A549 (cell line): ENCODE data around the gene ATOSA. TPM values are rescaled to one million over a fixed set of nuclear protein-coding genes. Genes with fewer than 3 reads are reported as not detected.

Experiments used
- ATAC-seq, 2 experiments: fragments of 200-7000 bp in 1 of 2; fragments of >200 bp in 1 of 2; cut with Nextera tagmentation in 1 of 2; cut with Tn5 transposase in 1 of 2; 3 replicates each; pipeline versions ENCODE4 v1.8.0 to v1.9.1; 2018 to 2020; ENCODE audit warnings: mild to moderate bottlenecking in 1 of 2, moderate library complexity in 1 of 2
- CTCF ChIA-PET: fragments of 300-600 bp; sonication (Branson Sonifier 250); formaldehyde crosslinking; extraction: SDS; loops from one replicate; lab custom pipeline; 2021; ENCODE audit warnings: antibody characterized with exemption, inconsistent platforms; lab: Yijun Ruan, JAX
- POLR2A ChIA-PET: fragments of 350-600 bp; formaldehyde crosslinking; extraction: SDS; loops from one replicate; lab custom pipeline; 2021; ENCODE audit warnings: antibody characterized with exemption, inconsistent platforms; lab: Yijun Ruan, JAX
- DNase-seq, 2 experiments: peaks; one replicate each; pipeline versions ENCODE4 v3.0.0 to v3.0.0-alpha.2; 2011 to 2016; ENCODE audit warnings: low read depth in 1 of 2, low spot score in 1 of 2
- FAIRE-seq: peaks from 2 replicates; lab custom pipeline; 2011; peaks lifted over from hg19 to GRCh38; lab: Jason Lieb, UNC
- H3K27ac ChIP-seq, 2 experiments: fragments of >200 bp; sonication (Bioruptor Twin); formaldehyde crosslinking; 3 replicates each; pipeline ENCODE4 v1.5.1; 2016 to 2017
- H3K4me1 ChIP-seq: fragments of >200 bp; sonication (Bioruptor Twin); formaldehyde crosslinking; 3 replicates; pipeline ENCODE4 v1.6.1; 2016
- H3K4me2 ChIP-seq: fragments of >200 bp; sonication (Bioruptor Twin); formaldehyde crosslinking; 3 replicates; pipeline ENCODE4 v1.6.1; 2016
- H3K4me3 ChIP-seq: fragments of >200 bp; sonication (Bioruptor Twin); formaldehyde crosslinking; 3 replicates; pipeline ENCODE4 v1.5.1; 2016
- H3K9me3 ChIP-seq: fragments of >200 bp; sonication (Bioruptor Twin); formaldehyde crosslinking; 3 replicates; pipeline ENCODE4 v1.6.1; 2016
- CBX2 ChIP-seq: fragments of 200-600 bp; sonication (generic); IDR thresholded peaks from 2 replicates; pipeline ENCODE4 v1.6.1; 2016; ENCODE audit warnings: low read depth, mild to moderate bottlenecking, borderline replicate concordance
- CHD2 ChIP-seq: fragments of 150-350 bp; IDR thresholded peaks from 2 replicates; pipeline ENCODE4 v1.6.1; 2014; ENCODE audit warnings: low read length; ENCODE audit not compliant: partially characterized antibody
- CHD4 ChIP-seq: fragments of 200-600 bp; sonication (generic); IDR thresholded peaks from 2 replicates; pipeline ENCODE4 v1.6.1; 2016; ENCODE audit warnings: antibody characterized with exemption, mild to moderate bottlenecking, borderline replicate concordance
- CTCF ChIP-seq: fragments of >200 bp; sonication (Bioruptor Twin); formaldehyde crosslinking; IDR thresholded peaks from 3 replicates; pipeline ENCODE4 v1.5.1; 2016
- ESRRA ChIP-seq: fragments of 150-350 bp; IDR thresholded peaks from 2 replicates; pipeline ENCODE4 v1.6.1; 2014; ENCODE audit warnings: mild to moderate bottlenecking, low read length, borderline replicate concordance
- FOSB ChIP-seq: fragments of 250-450 bp; sonication (Bioruptor Pico); IDR thresholded peaks from 2 replicates; pipeline ENCODE4 v1.5.0; 2020; ENCODE audit warnings: mild to moderate bottlenecking, moderate library complexity
- FOSL2 ChIP-seq, 2 experiments: fragments of 450-650 bp in 1 of 2; fragments of >200 bp in 1 of 2; sonication (Bioruptor Twin) in 1 of 2; formaldehyde crosslinking; IDR thresholded peaks; 2 replicates each; pipeline versions ENCODE4 v1.5.0 to v1.6.1; 2016 to 2020; ENCODE audit warnings: mild to moderate bottlenecking in 1 of 2, moderate library complexity in 1 of 2
- FOXS1 ChIP-seq: fragments of 250-450 bp; sonication (Bioruptor Pico); IDR thresholded peaks from 2 replicates; pipeline ENCODE4 v1.5.0; 2020; ENCODE audit warnings: mild to moderate bottlenecking, moderate library complexity
- GATA3 ChIP-seq: IDR thresholded peaks from 2 replicates; pipeline ENCODE4 v1.6.1; 2012; ENCODE audit warnings: borderline replicate concordance
- HEYL ChIP-seq: fragments of 250-450 bp; sonication (Bioruptor Pico); IDR thresholded peaks from 2 replicates; pipeline ENCODE4 v1.8.0; 2021; ENCODE audit warnings: mild to moderate bottlenecking, moderate library complexity
- HMGXB4 ChIP-seq: fragments of 250-450 bp; sonication (Bioruptor Pico); IDR thresholded peaks from 2 replicates; pipeline ENCODE4 v1.5.0; 2021; ENCODE audit warnings: mild to moderate bottlenecking, moderate library complexity, borderline replicate concordance
- HOXB13 ChIP-seq: fragments of 250-450 bp; sonication (Bioruptor Pico); IDR thresholded peaks from 2 replicates; pipeline ENCODE4 v1.5.0; 2020; ENCODE audit warnings: low read depth, mild to moderate bottlenecking, moderate library complexity
- HOXB5 ChIP-seq: fragments of 250-450 bp; sonication (Bioruptor Pico); IDR thresholded peaks from 2 replicates; pipeline ENCODE4 v1.5.0; 2020; ENCODE audit warnings: mild to moderate bottlenecking, moderate library complexity
- JUNB ChIP-seq: fragments of >200 bp; sonication (Bioruptor Twin); formaldehyde crosslinking; IDR thresholded peaks from 2 replicates; pipeline ENCODE4 v1.6.1; 2016
- KDM1A ChIP-seq: fragments of 200-600 bp; sonication (generic); IDR thresholded peaks from 2 replicates; pipeline ENCODE4 v1.6.1; 2016; ENCODE audit warnings: low read depth, mild to moderate bottlenecking
- KDM5A ChIP-seq: fragments of 200-600 bp; sonication (generic); IDR thresholded peaks from 2 replicates; pipeline ENCODE4 v1.6.1; 2016; ENCODE audit warnings: antibody characterized with exemption, mild to moderate bottlenecking
- MAZ ChIP-seq: fragments of 150-350 bp; IDR thresholded peaks from 2 replicates; pipeline ENCODE4 v1.6.1; 2014; ENCODE audit warnings: antibody characterized with exemption, low read depth, low read length, borderline replicate concordance
- NR3C1 ChIP-seq: fragments of >200 bp; sonication (Bioruptor Twin); formaldehyde crosslinking; IDR thresholded peaks from 3 replicates; pipeline ENCODE4 v1.6.1; 2017
- POLR2A ChIP-seq: IDR thresholded peaks from 2 replicates; pipeline ENCODE4 v1.6.1; 2012; ENCODE audit warnings: mild to moderate bottlenecking, low read length
- POLR2AphosphoS2 ChIP-seq: conservative IDR thresholded peaks from 2 replicates; pipeline ENCODE4 v1.6.1; 2012; ENCODE audit warnings: low read length, improper control_type of control experiment, inconsistent platforms
- RAD21 ChIP-seq, 2 experiments: fragments of >200 bp in 1 of 2; sonication (Bioruptor Twin) in 1 of 2; formaldehyde crosslinking in 1 of 2; IDR thresholded peaks in 1 of 2; conservative IDR thresholded peaks in 1 of 2; 2 replicates in 1 of 2; 3 replicates in 1 of 2; pipeline ENCODE4 v1.6.1; 2012 to 2018; ENCODE audit warnings: inconsistent platforms in 1 of 2
- RFX5 ChIP-seq: fragments of 450-650 bp; IDR thresholded peaks from 2 replicates; pipeline ENCODE4 v1.7.1; 2014; ENCODE audit warnings: antibody characterized with exemption, mild to moderate bottlenecking, moderate library complexity
- RNF2 ChIP-seq: fragments of 200-600 bp; sonication (generic); IDR thresholded peaks from 2 replicates; pipeline ENCODE4 v1.6.1; 2016; ENCODE audit warnings: low read depth, mild to moderate bottlenecking, antibody characterized with exemption, moderate library complexity, borderline replicate concordance
- SMC3 ChIP-seq: fragments of >200 bp; sonication (Bioruptor Twin); formaldehyde crosslinking; IDR thresholded peaks from 3 replicates; pipeline ENCODE4 v1.6.1; 2018; ENCODE audit warnings: inconsistent platforms
- TP53 ChIP-seq: fragments of 250-450 bp; sonication (Bioruptor Pico); IDR thresholded peaks from 2 replicates; pipeline ENCODE4 v1.5.0; 2021; ENCODE audit warnings: mild to moderate bottlenecking, moderate library complexity
- ZFP36 ChIP-seq: fragments of 450-650 bp; IDR thresholded peaks from 2 replicates; pipeline ENCODE4 v1.6.1; 2014; ENCODE audit warnings: borderline replicate concordance; ENCODE audit not compliant: partially characterized antibody
- WGBS: methylation state at CpG from one replicate; pipeline ENCODE4 v1.1.6; 2017; ENCODE audit errors: missing lambda C conversion rate; 5-methylcytosine and 5-hydroxymethylcytosine counted together
- polyA plus RNA-seq, 4 experiments: library from polyadenylated mRNA; depleted of rRNA in 3 of 4; stranded (reverse); fragments of >200 nt; fragmentation: RNase III in 1 of 4; extraction: RNeasy Plus Mini Kit Qiagen cat#74134 plus additional on column Dnase treatment in 1 of 4; gene quantifications; 2 replicates in 3 of 4; 3 replicates in 1 of 4; pipeline ENCODE4 v1.2.3, GENCODE V29; 2011 to 2017
- TF ChIP-seq, protein P1 (sequence below): fragments of >200 bp; sonication (Bioruptor Twin); formaldehyde crosslinking; IDR thresholded peaks from 3 replicates; pipeline ENCODE4 v1.6.1; 2016
- TF ChIP-seq, protein P2 (sequence below): IDR thresholded peaks from 2 replicates; pipeline ENCODE4 v1.6.1; 2012
- TF ChIP-seq, protein P3 (sequence below): IDR thresholded peaks from 2 replicates; pipeline ENCODE4 v1.6.1; 2012

Gene ATOSA
- polyA plus RNA-seq, 2 of the 4 experiments (the other 2 are of a cell fraction), result 10.0 to 22.6 TPM

DNA sequence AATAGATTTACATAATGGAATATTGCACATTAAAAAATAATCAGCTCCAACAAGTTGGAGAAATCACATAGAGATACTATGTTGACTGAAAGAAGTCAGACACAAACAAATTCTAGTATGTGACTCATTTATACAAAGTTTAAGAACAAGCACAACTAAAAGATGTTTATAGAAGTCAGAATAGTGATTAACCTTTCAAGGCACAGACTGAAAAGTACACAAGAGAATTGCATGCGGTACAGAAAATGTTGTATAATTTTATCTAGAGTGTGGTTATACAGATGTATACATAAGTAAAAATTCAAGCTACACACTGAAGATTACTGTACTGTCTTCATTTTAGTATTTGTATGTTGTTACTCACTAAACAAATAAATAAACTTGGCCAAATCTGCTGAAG lies 19.3 kb upstream of the ATOSA start:
- DNase-seq, result no peak
- no peak overlapping the region for H3K4me3 ChIP-seq
- 43% methylated on average over 1 of the region's 1 CpG for WGBS
- ChIA-PET CTCF (no interaction called here), POLR2A (no interaction called here)
- H3K4me1 ChIP-seq, result no peaks in the 10 kb centered on the region
- no peak for ATAC-seq
- no peak overlapping the region for H3K4me2 ChIP-seq
- H3K9me3 ChIP-seq, result no peaks in the 10 kb centered on the region
- TF ChIP-seq CBX2, result no peak
- TF ChIP-seq FOSB (CRISPR knock-in tag), result no peak
- no peak for TF ChIP-seq MAZ
- TF ChIP-seq HOXB5 (CRISPR knock-in tag), result no peak
- TF ChIP-seq, protein P1, sequence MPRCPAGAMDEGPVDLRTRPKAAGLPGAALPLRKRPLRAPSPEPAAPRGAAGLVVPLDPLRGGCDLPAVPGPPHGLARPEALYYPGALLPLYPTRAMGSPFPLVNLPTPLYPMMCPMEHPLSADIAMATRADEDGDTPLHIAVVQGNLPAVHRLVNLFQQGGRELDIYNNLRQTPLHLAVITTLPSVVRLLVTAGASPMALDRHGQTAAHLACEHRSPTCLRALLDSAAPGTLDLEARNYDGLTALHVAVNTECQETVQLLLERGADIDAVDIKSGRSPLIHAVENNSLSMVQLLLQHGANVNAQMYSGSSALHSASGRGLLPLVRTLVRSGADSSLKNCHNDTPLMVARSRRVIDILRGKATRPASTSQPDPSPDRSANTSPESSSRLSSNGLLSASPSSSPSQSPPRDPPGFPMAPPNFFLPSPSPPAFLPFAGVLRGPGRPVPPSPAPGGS, result no peak
- no peak for TF ChIP-seq CHD4
- no peak for TF ChIP-seq TP53
- TF ChIP-seq FOXS1 (CRISPR knock-in tag), result no peak
- no peak for TF ChIP-seq ZFP36
- TF ChIP-seq KDM5A, result no peak
- TF ChIP-seq HEYL (CRISPR knock-in tag), result no peak
- no peak for TF ChIP-seq NR3C1
- no peak for TF ChIP-seq POLR2A
- TF ChIP-seq SMC3, result no peak
- TF ChIP-seq RNF2, result no peak
- no peak for TF ChIP-seq CHD2
- no peak for TF ChIP-seq CTCF
- TF ChIP-seq RAD21 (conservative IDR thresholded peaks at IDR 0.05 in 1 of 2, IDR thresholded peaks at IDR 0.05 in 1 of 2), result no peak
- TF ChIP-seq POLR2AphosphoS2, result no peak
- TF ChIP-seq GATA3, result no peak
- H3K27ac ChIP-seq, result no peak overlapping the region
- FAIRE-seq, result peak; percentile 86

DNA sequence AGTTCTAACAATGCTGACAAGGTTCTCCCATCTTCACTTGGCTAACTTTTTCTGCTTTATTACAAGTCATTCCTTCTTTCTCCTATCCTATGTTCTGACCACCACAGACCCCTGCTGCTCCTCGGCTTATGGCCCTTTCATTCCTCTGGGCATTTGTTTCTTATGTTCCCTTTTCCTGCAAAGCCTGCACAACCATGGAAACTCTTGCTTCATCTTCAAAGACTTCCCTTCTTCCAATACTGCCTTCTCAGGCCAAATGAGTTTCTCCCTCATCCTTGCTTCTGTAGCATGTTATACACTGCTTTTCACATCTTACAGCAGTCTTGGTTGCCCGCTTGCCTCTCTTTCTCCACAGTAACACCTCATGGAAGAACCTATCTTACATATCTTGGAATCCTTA lies 17.9 kb upstream of the ATOSA start:
- FAIRE-seq, result no peak
- POLR2A ChIA-PET, result no interaction called here

DNA sequence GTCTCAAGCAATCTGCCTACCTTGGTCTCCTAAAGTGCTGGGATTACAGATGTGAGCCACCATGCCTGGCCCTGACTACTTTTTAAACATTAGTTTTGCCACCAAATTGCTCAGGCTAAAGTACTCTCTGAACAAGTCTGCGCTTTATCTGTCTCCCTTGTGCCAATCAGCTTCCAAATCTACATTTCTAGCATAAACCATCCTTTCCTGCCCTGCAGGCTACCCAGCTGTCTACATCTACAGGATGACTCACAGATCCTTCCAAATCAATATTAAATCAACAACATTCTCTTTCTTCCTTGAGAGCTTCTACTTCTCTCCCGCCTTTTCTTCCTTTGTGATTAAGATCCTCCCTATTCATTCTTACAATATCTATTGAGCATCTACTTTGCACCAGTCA lies 16.0 kb upstream of the ATOSA start:
- DNase-seq (no peak), FAIRE-seq (no peak), ATAC-seq (no peak)
- ChIA-PET CTCF (interaction anchor here (1.2 to 2.3 kb wide), 2 partner anchors 16 to 18 kb away, joined by 3 to 5 read pairs; partner anchors contain the start of gene ATOSA), POLR2A (no interaction called here)
- Histone ChIP-seq H3K4me2 (no peak overlapping the region), H3K9me3 (no peaks in the 10 kb centered on the region), H3K27ac (no peak overlapping the region), H3K4me3 (no peak overlapping the region), H3K4me1 (no peaks in the 10 kb centered on the region)
- no peak for TF ChIP-seq HMGXB4 (CRISPR knock-in tag)
- TF ChIP-seq, protein P2, sequence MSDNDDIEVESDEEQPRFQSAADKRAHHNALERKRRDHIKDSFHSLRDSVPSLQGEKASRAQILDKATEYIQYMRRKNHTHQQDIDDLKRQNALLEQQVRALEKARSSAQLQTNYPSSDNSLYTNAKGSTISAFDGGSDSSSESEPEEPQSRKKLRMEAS, result no peak
- TF ChIP-seq NR3C1, result no peak
- TF ChIP-seq, protein P3, sequence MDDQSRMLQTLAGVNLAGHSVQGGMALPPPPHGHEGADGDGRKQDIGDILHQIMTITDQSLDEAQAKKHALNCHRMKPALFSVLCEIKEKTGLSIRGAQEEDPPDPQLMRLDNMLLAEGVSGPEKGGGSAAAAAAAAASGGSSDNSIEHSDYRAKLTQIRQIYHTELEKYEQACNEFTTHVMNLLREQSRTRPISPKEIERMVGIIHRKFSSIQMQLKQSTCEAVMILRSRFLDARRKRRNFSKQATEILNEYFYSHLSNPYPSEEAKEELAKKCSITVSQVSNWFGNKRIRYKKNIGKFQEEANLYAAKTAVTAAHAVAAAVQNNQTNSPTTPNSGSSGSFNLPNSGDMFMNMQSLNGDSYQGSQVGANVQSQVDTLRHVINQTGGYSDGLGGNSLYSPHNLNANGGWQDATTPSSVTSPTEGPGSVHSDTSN, result no peak
- no peak for TF ChIP-seq CBX2
- no peak for TF ChIP-seq FOSB (CRISPR knock-in tag)
- TF ChIP-seq ZFP36, result no peak
- no peak for TF ChIP-seq ESRRA
- no peak for TF ChIP-seq FOSL2 (IDR thresholded peaks at IDR 0.05)
- no peak for TF ChIP-seq FOSL2 (CRISPR knock-in tag; IDR thresholded peaks at IDR 0.05)
- no peak for TF ChIP-seq CHD4
- TF ChIP-seq GATA3, result no peak
- no peak for TF ChIP-seq KDM1A
- no peak for TF ChIP-seq RFX5
- no peak for TF ChIP-seq HOXB13 (CRISPR knock-in tag)
- TF ChIP-seq POLR2AphosphoS2, result no peak
- WGBS, result 86% methylated on average over 2 of the region's 2 CpGs

More for the DNA sequence above, 17.9 kb upstream of the ATOSA start:
- no peak overlapping the region for H3K4me3 ChIP-seq
- no peak for ATAC-seq
- TF ChIP-seq HEYL (CRISPR knock-in tag), result no peak
- TF ChIP-seq RFX5, result no peak
- no peak for TF ChIP-seq JUNB
- TF ChIP-seq, all 56 proteins: peak for 0
- CTCF ChIA-PET, result no interaction called here
- Histone ChIP-seq H3K27ac (no peak overlapping the region), H3K4me1 (no peaks in the 10 kb centered on the region), H3K9me3 (no peaks in the 10 kb centered on the region), H3K4me2 (no peak overlapping the region)
- DNase-seq, result no peak
- 79% methylated on average over 2 of the region's 2 CpGs for WGBS
